PC-9 (cell line): ENCODE measurements around the gene PCDHA11.
"Not testable (repeated sequence)": the region's sequence is repeated elsewhere in the genome, so short reads cannot be mapped to it uniquely, and the experiment has no call there.

Source experiments
- EZH2 ChIP-seq: fragments of 200-600 bp; sonication (generic); IDR thresholded peaks from 2 replicates; pipeline ENCODE4 v1.8.0; 2017; ENCODE audit warnings: antibody characterized with exemption, low read depth
- TF ChIP-seq, protein P1 (sequence below): fragments of 200-600 bp; sonication (generic); conservative IDR thresholded peaks from 2 replicates; pipeline ENCODE4 v1.6.1; 2017; ENCODE audit warnings: mixed run types, antibody characterized with exemption, mild to moderate bottlenecking, moderate library complexity

DNA sequence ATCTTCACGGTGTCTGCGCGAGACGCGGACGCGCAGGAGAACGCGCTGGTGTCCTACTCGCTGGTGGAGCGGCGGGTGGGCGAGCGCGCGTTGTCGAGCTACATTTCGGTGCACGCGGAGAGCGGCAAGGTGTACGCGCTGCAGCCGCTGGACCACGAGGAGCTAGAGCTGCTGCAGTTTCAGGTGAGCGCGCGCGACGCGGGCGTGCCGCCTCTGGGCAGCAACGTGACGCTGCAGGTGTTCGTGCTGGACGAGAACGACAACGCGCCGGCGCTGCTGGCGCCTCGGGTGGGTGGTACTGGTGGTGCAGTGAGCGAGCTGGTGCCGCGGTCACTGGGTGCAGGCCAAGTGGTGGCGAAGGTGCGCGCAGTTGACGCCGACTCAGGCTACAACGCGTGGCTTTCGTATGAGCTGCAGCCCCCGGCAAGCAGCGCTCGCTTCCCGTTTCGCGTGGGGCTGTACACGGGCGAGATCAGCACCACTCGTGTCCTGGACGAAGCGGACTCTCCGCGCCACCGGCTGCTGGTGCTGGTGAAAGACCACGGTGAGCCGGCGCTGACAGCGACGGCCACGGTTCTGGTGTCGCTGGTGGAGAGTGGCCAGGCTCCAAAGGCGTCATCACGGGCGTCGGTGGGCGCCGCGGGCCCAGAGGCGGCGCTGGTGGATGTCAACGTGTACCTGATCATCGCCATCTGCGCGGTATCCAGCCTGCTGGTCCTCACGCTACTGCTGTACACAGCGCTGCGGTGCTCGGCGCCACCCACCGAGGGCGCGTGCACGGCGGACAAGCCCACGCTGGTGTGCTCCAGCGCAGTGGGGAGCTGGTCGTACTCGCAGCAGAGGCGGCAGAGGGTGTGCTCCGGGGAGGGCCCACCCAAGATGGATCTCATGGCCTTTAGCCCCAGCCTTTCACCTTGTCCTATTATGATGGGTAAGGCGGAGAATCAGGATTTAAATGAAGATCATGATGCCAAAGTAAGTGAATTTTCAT, 39.0 kb upstream of the PCDHA11 start:
- TF ChIP-seq, protein P1, sequence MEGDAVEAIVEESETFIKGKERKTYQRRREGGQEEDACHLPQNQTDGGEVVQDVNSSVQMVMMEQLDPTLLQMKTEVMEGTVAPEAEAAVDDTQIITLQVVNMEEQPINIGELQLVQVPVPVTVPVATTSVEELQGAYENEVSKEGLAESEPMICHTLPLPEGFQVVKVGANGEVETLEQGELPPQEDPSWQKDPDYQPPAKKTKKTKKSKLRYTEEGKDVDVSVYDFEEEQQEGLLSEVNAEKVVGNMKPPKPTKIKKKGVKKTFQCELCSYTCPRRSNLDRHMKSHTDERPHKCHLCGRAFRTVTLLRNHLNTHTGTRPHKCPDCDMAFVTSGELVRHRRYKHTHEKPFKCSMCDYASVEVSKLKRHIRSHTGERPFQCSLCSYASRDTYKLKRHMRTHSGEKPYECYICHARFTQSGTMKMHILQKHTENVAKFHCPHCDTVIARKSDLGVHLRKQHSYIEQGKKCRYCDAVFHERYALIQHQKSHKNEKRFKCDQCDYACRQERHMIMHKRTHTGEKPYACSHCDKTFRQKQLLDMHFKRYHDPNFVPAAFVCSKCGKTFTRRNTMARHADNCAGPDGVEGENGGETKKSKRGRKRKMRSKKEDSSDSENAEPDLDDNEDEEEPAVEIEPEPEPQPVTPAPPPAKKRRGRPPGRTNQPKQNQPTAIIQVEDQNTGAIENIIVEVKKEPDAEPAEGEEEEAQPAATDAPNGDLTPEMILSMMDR, result not testable (repeated sequence)
- TF ChIP-seq EZH2, result not testable (repeated sequence)
